Measurements from ENCODE around the gene COMMD9. TPM values are rescaled to one million over a fixed set of nuclear protein-coding genes. Genes with fewer than 3 reads are reported as not detected.
A peak's percentile ranks its signal among the peaks of the same experiment; 100 is the strongest.

The COMMD9 gene
- polyA plus RNA-seq, 3 donors = 105 to 238 (median 235) TPM

DNA sequence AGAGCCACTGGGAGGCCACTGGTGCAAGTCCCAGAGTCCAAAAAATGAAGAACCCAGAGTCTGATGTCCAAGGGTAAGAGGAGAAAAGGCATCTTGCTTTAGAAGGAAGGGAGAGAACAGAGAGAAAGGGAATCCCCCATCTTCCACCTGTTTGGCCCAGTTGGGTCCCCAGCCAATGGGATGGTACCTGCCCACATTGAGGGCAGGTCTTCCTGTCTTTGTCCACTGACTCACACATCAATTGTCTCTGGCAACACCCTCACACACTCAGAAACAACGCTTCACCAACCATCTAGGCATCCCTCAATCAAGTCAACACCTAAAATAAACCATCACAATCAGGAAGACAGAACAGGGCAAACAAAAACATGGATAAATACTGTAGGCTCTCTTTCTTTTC lies 6.3 kb downstream of the COMMD9 start:
- Histone ChIP-seq H4K20me1 (ENCODE audit: insufficient read depth, low read length) (peaks cover 91% of the 10 kb centered on the region), H3K36me3 (replicated peaks in 1 of 2; ENCODE audit: control insufficient read depth in 1 of 2, insufficient read depth in 2 of 2, low read length in 2 of 2) (peaks cover 24 to 36% of the 10 kb centered on the region in 2 donors), H3K4me2 (replicated peaks; ENCODE audit: extremely low read depth, low read length, poor library complexity, severe bottlenecking) (no peak overlapping the region), H3K9ac (ENCODE audit: insufficient read depth, low read length, poor library complexity, severe bottlenecking) (no peak overlapping the region), H3K27me3 (ENCODE audit: control insufficient read depth in 2 of 2, insufficient read depth in 2 of 2, low read length in 2 of 2) (no peaks in the 10 kb centered on the region), H3K79me2 (ENCODE audit: insufficient read depth, low read length) (peaks cover 90% of the 10 kb centered on the region), H3K4me1 (ENCODE audit: control insufficient read depth in 1 of 2, insufficient read depth in 2 of 2, low read length in 2 of 2) (peaks cover 2 to 17% of the 10 kb centered on the region in 2 donors), H3K9me3 (replicated peaks in 1 of 2; ENCODE audit: control insufficient read depth in 1 of 2, insufficient read depth in 1 of 2, low read length in 2 of 2) (peaks cover 0 to 3% of the 10 kb centered on the region in 2 donors), H3K4me3 (replicated peaks in 1 of 3; ENCODE audit: low read depth in 2 of 3, low read length in 3 of 3) (no peak overlapping the region), H2AFZ (ENCODE audit: insufficient read depth, low read depth, low read length, poor library complexity, severe bottlenecking) (no peak overlapping the region), H3K27ac (ENCODE audit: low read depth in 1 of 2, low read length in 2 of 2) (no peak overlapping the region)
- intact Hi-C loops (cut with micrococcal nuclease) = no loop called here
- Mint-ChIP-seq H3K27me3 (ENCODE audit: low read depth in 3 of 3) (peaks cover 0 to 2% (median 0%) of the 10 kb centered on the region in 3 donors), H3K9me3 (peaks cover 0 to 6% (median 3%) of the 10 kb centered on the region in 7 donors), H3K27ac (peak overlapping the region in 3 of 7 donors; percentile 3 to 46 (median 11)), H3K4me1 (peaks cover 35% of the 10 kb centered on the region), H3K4me3 (no peak overlapping the region), H3K36me3 (peaks cover 40 to 52% of the 10 kb centered on the region in 2 donors)
- TF ChIP-seq, protein P1, sequence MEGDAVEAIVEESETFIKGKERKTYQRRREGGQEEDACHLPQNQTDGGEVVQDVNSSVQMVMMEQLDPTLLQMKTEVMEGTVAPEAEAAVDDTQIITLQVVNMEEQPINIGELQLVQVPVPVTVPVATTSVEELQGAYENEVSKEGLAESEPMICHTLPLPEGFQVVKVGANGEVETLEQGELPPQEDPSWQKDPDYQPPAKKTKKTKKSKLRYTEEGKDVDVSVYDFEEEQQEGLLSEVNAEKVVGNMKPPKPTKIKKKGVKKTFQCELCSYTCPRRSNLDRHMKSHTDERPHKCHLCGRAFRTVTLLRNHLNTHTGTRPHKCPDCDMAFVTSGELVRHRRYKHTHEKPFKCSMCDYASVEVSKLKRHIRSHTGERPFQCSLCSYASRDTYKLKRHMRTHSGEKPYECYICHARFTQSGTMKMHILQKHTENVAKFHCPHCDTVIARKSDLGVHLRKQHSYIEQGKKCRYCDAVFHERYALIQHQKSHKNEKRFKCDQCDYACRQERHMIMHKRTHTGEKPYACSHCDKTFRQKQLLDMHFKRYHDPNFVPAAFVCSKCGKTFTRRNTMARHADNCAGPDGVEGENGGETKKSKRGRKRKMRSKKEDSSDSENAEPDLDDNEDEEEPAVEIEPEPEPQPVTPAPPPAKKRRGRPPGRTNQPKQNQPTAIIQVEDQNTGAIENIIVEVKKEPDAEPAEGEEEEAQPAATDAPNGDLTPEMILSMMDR (IDR thresholded peaks at IDR 0.05) = no peak
- WGBS (ENCODE audit: insufficient coverage) = no CpG with 5 or more reads among the region's 1 CpG
- DNase-seq = no peak

DNA sequence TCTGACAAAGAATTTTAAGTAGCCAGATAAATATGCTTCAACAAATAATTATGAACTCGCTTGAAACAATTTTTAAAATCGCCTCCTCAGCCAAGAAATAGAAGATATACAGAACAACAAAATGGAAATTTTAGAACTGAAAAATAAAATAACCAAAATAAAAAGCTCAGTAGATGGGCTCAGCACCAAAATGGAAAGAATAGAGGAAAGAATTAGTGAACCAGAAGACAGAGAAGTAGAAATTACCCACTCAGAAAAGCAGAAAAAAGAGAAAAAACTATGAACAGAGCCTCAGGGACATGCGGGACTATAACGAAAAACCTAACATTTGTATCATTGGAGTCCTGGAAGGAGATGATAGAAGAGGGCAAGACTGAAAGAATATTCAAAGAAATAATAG lies 7.4 kb downstream of the COMMD9 start:
- H3K36me3 ChIP-seq (replicated peaks in 1 of 2; ENCODE audit: control insufficient read depth in 1 of 2, insufficient read depth in 2 of 2, low read length in 2 of 2) = peaks cover 35 to 47% of the 10 kb centered on the region in 2 donors
- peaks cover 0 to 3% of the 10 kb centered on the region in 2 donors for H3K9me3 ChIP-seq (replicated peaks in 1 of 2; ENCODE audit: control insufficient read depth in 1 of 2, insufficient read depth in 1 of 2, low read length in 2 of 2)
- H3K79me2 ChIP-seq (ENCODE audit: insufficient read depth, low read length) = peaks cover 82% of the 10 kb centered on the region
- no CpG with 5 or more reads among the region's 4 CpGs for whole genome bisulfite sequencing (ENCODE audit: insufficient coverage)
- no peaks in the 10 kb centered on the region for H3K27me3 ChIP-seq (ENCODE audit: control insufficient read depth in 2 of 2, insufficient read depth in 2 of 2, low read length in 2 of 2)
- Mint-ChIP-seq H3K9me3 (peaks cover 0 to 6% (median 3%) of the 10 kb centered on the region in 7 donors), H3K4me3 (no peak overlapping the region), H3K4me1 (peaks cover 31% of the 10 kb centered on the region), H3K27ac (no peak overlapping the region), H3K27me3 (ENCODE audit: low read depth in 3 of 3) (peaks cover 0 to 2% (median 0%) of the 10 kb centered on the region in 3 donors), H3K36me3 (peaks cover 51 to 61% of the 10 kb centered on the region in 2 donors)
- no peak for DNase-seq
- peaks cover 93% of the 10 kb centered on the region for H4K20me1 ChIP-seq (ENCODE audit: insufficient read depth, low read length)
- H3K4me1 ChIP-seq (ENCODE audit: control insufficient read depth in 1 of 2, insufficient read depth in 2 of 2, low read length in 2 of 2) = peaks cover 0 to 13% of the 10 kb centered on the region in 2 donors
- H2AFZ ChIP-seq (ENCODE audit: insufficient read depth, low read depth, low read length, poor library complexity, severe bottlenecking) = no peak overlapping the region
- no peak overlapping the region for H3K4me2 ChIP-seq (replicated peaks; ENCODE audit: extremely low read depth, low read length, poor library complexity, severe bottlenecking)
- H3K27ac ChIP-seq (ENCODE audit: low read depth in 1 of 2, low read length in 2 of 2) = no peak overlapping the region
- no peak overlapping the region for H3K4me3 ChIP-seq (replicated peaks in 1 of 3; ENCODE audit: low read depth in 2 of 3, low read length in 3 of 3)
- intact Hi-C loops (cut with micrococcal nuclease) = no loop called here
- TF ChIP-seq, protein P1 (IDR thresholded peaks at IDR 0.05) = no peak
- no peak overlapping the region for H3K9ac ChIP-seq (ENCODE audit: insufficient read depth, low read length, poor library complexity, severe bottlenecking)

Data from CD14-positive monocyte (primary cell).